Gastrocnemius medialis (tissue), 4 donors: ENCODE results near the gene SIRT6. TPM values are rescaled to one million over a fixed set of nuclear protein-coding genes. Genes with fewer than 3 reads are reported as not detected.
"Not testable (repeated sequence)": the region's sequence is repeated elsewhere in the genome, so short reads cannot be mapped to it uniquely, and the experiment has no call there.

Experiments
- ATAC-seq, 2 donors: fragments of 150-250 bp; one replicate each; pipeline ENCODE4 v1.9.1; 2016
- DNase-seq, 2 donors: peaks; one replicate each; pipeline ENCODE4 v3.0.0-alpha.2; 2019
- H3K27ac ChIP-seq, 4 donors: fragments of 200-600 bp; sonication (generic); 1 replicate in 1 of 4; 2 replicates in 3 of 4; pipeline ENCODE4 v1.5.1; 2016 to 2018; ENCODE audit warnings: mild to moderate bottlenecking in 2 of 4, moderate library complexity in 1 of 4
- H3K27me3 ChIP-seq, 3 donors: fragments of 200-600 bp; sonication (generic) in 2 of 3; 1 replicate in 1 of 3; 2 replicates in 2 of 3; pipeline versions ENCODE4 v1.5.1 to v1.6.0; 2016 to 2019; ENCODE audit warnings: mild to moderate bottlenecking in 1 of 3, moderate library complexity in 1 of 3
- H3K36me3 ChIP-seq, 2 donors: fragments of 200-600 bp; sonication (generic) in 1 of 2; one replicate each; pipeline ENCODE4 v1.5.1; 2017 to 2018
- H3K4me1 ChIP-seq, 2 donors: fragments of 200-600 bp; sonication (generic) in 1 of 2; one replicate each; pipeline ENCODE4 v1.5.1; 2016 to 2017; ENCODE audit warnings: mild to moderate bottlenecking in 2 of 2
- H3K4me3 ChIP-seq, 4 donors: fragments of 200-600 bp; sonication (generic) in 3 of 4; 1 replicate in 1 of 4; 2 replicates in 3 of 4; pipeline ENCODE4 v1.5.1; 2016 to 2019; ENCODE audit warnings: mild to moderate bottlenecking in 2 of 4
- H3K9me3 ChIP-seq, 3 donors: fragments of 200-600 bp; sonication (generic) in 2 of 3; 1 replicate in 1 of 3; 2 replicates in 2 of 3; pipeline ENCODE4 v1.5.1; 2016 to 2019
- CTCF ChIP-seq, 5 experiments: fragments of 450-650 bp in 3 of 5; fragments of 200-600 bp in 2 of 5; sonication (generic) in 2 of 5; IDR thresholded peaks in 4 of 5; conservative IDR thresholded peaks in 1 of 5; 1 replicate in 4 of 5; 2 replicates in 1 of 5; pipeline ENCODE4 v1.5.1; 2016 to 2019; ENCODE audit warnings: antibody characterized with exemption in 5 of 5, mild to moderate bottlenecking in 3 of 5, moderate library complexity in 3 of 5
- POLR2A ChIP-seq, 2 donors: fragments of 450-650 bp; IDR thresholded peaks; one replicate each; pipeline ENCODE4 v1.6.1; 2017; ENCODE audit warnings: antibody characterized with exemption in 2 of 2, mild to moderate bottlenecking in 2 of 2, moderate library complexity in 2 of 2
- in situ Hi-C, 4 donors: fragments of 200-750 bp; cut with MboI; loops; one replicate each; pipeline versions ENCODE4 v1.15.0 to v1.8.0; 2017; ENCODE audit warnings: low sequenced_read_pairs in 4 of 4
- intact Hi-C: fragments of 100-400 bp; cut with DNase I; formaldehyde crosslinking; loops from one replicate; pipeline ENCODE4 v1.15.1; 2023; ENCODE audit warnings: low total_unique reads
- total RNA-seq, 4 donors: library from RNA; depleted of rRNA; stranded (reverse); fragments of >200 nt; gene quantifications; one replicate each; pipeline versions ENCODE4 v1.1.0 to v1.2.3, GENCODE V29; 2016

Gene SIRT6
- total RNA-seq, 4 donors from 2014 or later = 11.7 to 25.7 (median 13.7) TPM

DNA sequence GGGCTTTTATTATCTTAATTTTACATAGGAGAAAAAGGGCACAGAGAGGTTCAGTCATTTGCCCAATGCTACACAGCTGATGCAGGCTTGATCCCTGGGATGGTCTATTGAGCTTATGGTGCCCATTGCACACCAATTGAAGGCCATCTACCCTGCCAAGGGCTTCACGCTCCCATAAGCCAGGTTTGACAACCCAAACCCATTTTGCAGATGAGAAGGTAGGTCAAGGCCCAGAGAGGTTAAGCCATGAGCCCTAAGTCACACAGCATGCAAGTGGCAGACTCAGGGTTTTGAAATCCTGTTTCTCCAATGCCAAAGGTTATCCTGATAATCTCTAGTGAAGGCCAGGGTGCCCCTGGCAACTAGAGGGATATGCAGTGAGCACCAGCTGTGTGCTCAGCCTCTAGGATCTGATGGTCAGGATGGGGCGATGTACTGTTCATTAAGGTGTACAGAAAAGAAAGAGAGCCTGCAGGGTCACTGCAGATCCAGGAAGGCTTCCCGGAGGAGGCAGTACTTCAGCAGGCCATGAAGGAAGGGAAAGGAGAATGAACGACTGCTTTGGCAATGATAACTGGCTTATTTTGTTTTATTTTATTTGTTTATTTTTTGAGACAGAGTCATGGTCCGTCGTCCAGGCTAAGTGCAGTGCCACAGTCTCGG is 20.8 kb downstream of the SIRT6 start:
- ATAC-seq (no peak), DNase-seq (no peak)
- intact Hi-C loops = no loop called here
- no peaks in the 10 kb centered on the region for H3K9me3 ChIP-seq
- in situ Hi-C loops = no loop called here
- no peaks in the 10 kb centered on the region for H3K4me1 ChIP-seq
- TF ChIP-seq POLR2A (IDR thresholded peaks at IDR 0.05) (no peak), CTCF (IDR thresholded peaks at IDR 0.05 in 4 of 5, conservative IDR thresholded peaks at IDR 0.05 in 1 of 5) (no peak)
- no peak overlapping the region for H3K4me3 ChIP-seq
- no peaks in the 10 kb centered on the region for H3K36me3 ChIP-seq
- H3K27me3 ChIP-seq = peaks cover 7 to 14% (median 8%) of the 10 kb centered on the region in 3 donors
- no peak overlapping the region for H3K27ac ChIP-seq

DNA sequence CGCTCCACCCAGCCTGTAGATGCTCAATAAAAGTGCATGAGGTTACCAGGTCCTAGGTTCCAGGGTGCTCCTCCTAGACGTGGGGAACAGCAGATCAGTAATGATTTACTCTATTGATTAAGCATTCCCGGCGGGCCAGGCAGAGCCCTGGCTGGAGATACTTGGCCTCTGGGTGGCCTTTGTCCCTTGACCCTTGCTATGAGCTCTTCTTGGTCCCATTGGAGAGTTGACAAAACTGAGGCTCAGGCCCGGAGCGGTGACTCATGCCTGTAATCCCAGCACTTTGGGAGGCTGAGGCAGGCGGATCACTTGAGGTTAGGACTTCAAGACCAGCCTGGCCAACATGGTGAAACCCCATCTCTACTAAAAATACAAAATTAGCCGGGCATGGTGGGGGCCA is 24.4 kb downstream of the SIRT6 start:
- H3K9me3 ChIP-seq, in situ Hi-C loops, DNase-seq, H3K4me3 ChIP-seq, intact Hi-C loops, H3K36me3 ChIP-seq, H3K27me3 ChIP-seq, H3K4me1 ChIP-seq, ATAC-seq, H3K27ac ChIP-seq: not testable (repeated sequence)

GRCh38 chr19:4157164-4157563 is 25.2 kb downstream of the SIRT6 start:
- no peaks in the 10 kb centered on the region for H3K4me1 ChIP-seq
- H3K27me3 ChIP-seq = peaks cover 7 to 14% (median 8%) of the 10 kb centered on the region in 3 donors
- ATAC-seq (no peak), DNase-seq (no peak)
- in situ Hi-C loops (no loop called here), intact Hi-C loops (no loop called here)
- no peak overlapping the region for H3K27ac ChIP-seq
- H3K4me3 ChIP-seq = no peak overlapping the region
- no peaks in the 10 kb centered on the region for H3K36me3 ChIP-seq
- H3K9me3 ChIP-seq = no peaks in the 10 kb centered on the region
- TF ChIP-seq CTCF (IDR thresholded peaks at IDR 0.05 in 4 of 5, conservative IDR thresholded peaks at IDR 0.05 in 1 of 5) = no peak
- no peak for TF ChIP-seq POLR2A (IDR thresholded peaks at IDR 0.05)

- peaks cover 3 to 19% (median 14%) of the 10 kb centered on the region in 3 donors for H3K27me3 ChIP-seq
- intact Hi-C loops = no loop called here
These were observed 27.6 kb downstream of the SIRT6 start for GRCh38 chr19:4154571-4155312.

More at GRCh38 chr19:4154571-4155312, 27.6 kb downstream of the SIRT6 start:
- in situ Hi-C loops = no loop called here
- no peak for DNase-seq
- TF ChIP-seq POLR2A (IDR thresholded peaks at IDR 0.05) (no peak), CTCF (IDR thresholded peaks at IDR 0.05 in 4 of 5, conservative IDR thresholded peaks at IDR 0.05 in 1 of 5) (no peak)
- H3K36me3 ChIP-seq = no peaks in the 10 kb centered on the region
- no peak overlapping the region for H3K27ac ChIP-seq
- H3K4me3 ChIP-seq = no peak overlapping the region
- no peaks in the 10 kb centered on the region for H3K4me1 ChIP-seq
- ATAC-seq = no peak
- H3K9me3 ChIP-seq = no peaks in the 10 kb centered on the region
